ENCODE results near the gene CHRND.

- TF ChIP-seq, protein P1, sequence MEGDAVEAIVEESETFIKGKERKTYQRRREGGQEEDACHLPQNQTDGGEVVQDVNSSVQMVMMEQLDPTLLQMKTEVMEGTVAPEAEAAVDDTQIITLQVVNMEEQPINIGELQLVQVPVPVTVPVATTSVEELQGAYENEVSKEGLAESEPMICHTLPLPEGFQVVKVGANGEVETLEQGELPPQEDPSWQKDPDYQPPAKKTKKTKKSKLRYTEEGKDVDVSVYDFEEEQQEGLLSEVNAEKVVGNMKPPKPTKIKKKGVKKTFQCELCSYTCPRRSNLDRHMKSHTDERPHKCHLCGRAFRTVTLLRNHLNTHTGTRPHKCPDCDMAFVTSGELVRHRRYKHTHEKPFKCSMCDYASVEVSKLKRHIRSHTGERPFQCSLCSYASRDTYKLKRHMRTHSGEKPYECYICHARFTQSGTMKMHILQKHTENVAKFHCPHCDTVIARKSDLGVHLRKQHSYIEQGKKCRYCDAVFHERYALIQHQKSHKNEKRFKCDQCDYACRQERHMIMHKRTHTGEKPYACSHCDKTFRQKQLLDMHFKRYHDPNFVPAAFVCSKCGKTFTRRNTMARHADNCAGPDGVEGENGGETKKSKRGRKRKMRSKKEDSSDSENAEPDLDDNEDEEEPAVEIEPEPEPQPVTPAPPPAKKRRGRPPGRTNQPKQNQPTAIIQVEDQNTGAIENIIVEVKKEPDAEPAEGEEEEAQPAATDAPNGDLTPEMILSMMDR (IDR thresholded peaks at IDR 0.05), result no peak
- TF ChIP-seq EZH2 (IDR thresholded peaks at IDR 0.05; ENCODE audit: borderline replicate concordance, insufficient read depth, low read depth, low read length, poor library complexity, severe bottlenecking), result no peak
Observed at GRCh38 chr2:232530626-232531260, 4.8 kb downstream of the CHRND start.
